HepG2 (cell line): ENCODE data around the gene GRM4.

ENCODE experiments used
- ERF ChIP-seq: IDR thresholded peaks from 2 replicates; pipeline ENCODE4 v1.6.1; 2018; ENCODE audit warnings: missing biosample characterization, missing genetic modification reagents
- NRL ChIP-seq: sonication (generic); formaldehyde crosslinking; IDR thresholded peaks from 2 replicates; pipeline ENCODE4 v1.5.0; 2020; ENCODE audit warnings: missing genetic modification reagents, mild to moderate bottlenecking, moderate library complexity, borderline replicate concordance
- RAD21 ChIP-seq: fragments of 450-650 bp; formaldehyde crosslinking; IDR thresholded peaks from 2 replicates; pipeline ENCODE4 v1.5.0; 2020; ENCODE audit warnings: mild to moderate bottlenecking
- TF ChIP-seq, protein P1 (sequence below): sonication (generic); formaldehyde crosslinking; IDR thresholded peaks from 2 replicates; pipeline ENCODE4 v1.5.0; 2020; ENCODE audit warnings: mild to moderate bottlenecking, missing genetic modification reagents, moderate library complexity

DNA sequence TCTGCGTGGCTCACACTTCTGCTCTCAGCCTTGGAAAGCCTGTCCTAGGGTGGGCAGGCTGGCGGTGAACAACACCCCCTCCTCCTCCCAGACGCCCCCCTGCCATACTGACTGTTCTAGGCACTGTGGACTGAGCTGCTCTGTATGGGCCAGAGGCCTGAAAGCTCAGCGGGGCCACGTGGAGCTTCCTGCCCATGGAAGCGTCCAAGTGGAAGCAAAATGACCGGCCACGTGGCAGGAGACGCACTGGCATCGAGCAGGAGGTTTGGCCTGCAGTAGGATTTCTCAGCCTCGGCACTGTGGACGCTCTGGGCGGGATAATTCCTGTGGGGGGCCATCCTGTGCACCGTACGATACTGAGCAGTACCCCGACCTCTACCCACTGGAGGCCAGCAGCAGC lies 88.7 kb downstream of the GRM4 start:
- TF ChIP-seq NRL (CRISPR knock-in tag) (no peak), RAD21 (CRISPR knock-in tag) (no peak), ERF (CRISPR knock-in tag) (no peak)
- TF ChIP-seq, protein P1, sequence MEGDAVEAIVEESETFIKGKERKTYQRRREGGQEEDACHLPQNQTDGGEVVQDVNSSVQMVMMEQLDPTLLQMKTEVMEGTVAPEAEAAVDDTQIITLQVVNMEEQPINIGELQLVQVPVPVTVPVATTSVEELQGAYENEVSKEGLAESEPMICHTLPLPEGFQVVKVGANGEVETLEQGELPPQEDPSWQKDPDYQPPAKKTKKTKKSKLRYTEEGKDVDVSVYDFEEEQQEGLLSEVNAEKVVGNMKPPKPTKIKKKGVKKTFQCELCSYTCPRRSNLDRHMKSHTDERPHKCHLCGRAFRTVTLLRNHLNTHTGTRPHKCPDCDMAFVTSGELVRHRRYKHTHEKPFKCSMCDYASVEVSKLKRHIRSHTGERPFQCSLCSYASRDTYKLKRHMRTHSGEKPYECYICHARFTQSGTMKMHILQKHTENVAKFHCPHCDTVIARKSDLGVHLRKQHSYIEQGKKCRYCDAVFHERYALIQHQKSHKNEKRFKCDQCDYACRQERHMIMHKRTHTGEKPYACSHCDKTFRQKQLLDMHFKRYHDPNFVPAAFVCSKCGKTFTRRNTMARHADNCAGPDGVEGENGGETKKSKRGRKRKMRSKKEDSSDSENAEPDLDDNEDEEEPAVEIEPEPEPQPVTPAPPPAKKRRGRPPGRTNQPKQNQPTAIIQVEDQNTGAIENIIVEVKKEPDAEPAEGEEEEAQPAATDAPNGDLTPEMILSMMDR = no peak
